Caco-2 (cell line): ENCODE data around the gene MACROD2. TPM values are rescaled to one million over a fixed set of nuclear protein-coding genes. Genes with fewer than 3 reads are reported as not detected.

Experiments
- BruUV-seq: library from RNA; stranded (reverse); fragments of 400-500 nt; replicated peaks from 2 replicates; lab custom pipeline; 2021; lab: Mats Ljungman, UMichigan
- CTCF ChIA-PET: fragments of 300-600 bp; sonication (Branson Sonifier 250); formaldehyde crosslinking; loops from one replicate; lab custom pipeline; 2022; ENCODE audit warnings: antibody characterized with exemption; lab: Charles Lee
- POLR2A ChIA-PET: fragments of 300-600 bp; sonication (Branson Sonifier 250); formaldehyde crosslinking; loops from one replicate; lab custom pipeline; 2022; ENCODE audit warnings: antibody characterized with exemption; lab: Charles Lee
- DNase-seq, 2 experiments: peaks; one replicate each; pipeline versions ENCODE4 v3.0.0 to v3.0.0-alpha.2; 2020 to 2022
- H3K27me3 ChIP-seq: replicated peaks from 2 replicates; pipeline ENCODE4 v1.6.0; 2011; ENCODE audit warnings: low read length; ENCODE audit not compliant: control insufficient read depth, insufficient read depth
- H3K36me3 ChIP-seq: 2 replicates; pipeline ENCODE4 v1.5.1; 2011; ENCODE audit warnings: low read length; ENCODE audit not compliant: control insufficient read depth, insufficient read depth
- H3K4me1 ChIP-seq: fragments of 250-450 bp; sonication (Bioruptor Pico); 2 replicates; pipeline ENCODE4 v1.5.1; 2020; ENCODE audit warnings: mild to moderate bottlenecking
- H3K4me3 ChIP-seq: 2 replicates; pipeline ENCODE4 v1.5.1; 2011; ENCODE audit warnings: low read depth, mild to moderate bottlenecking, control low read depth, low read length
- H3K9me3 ChIP-seq: fragments of 250-450 bp; sonication (Bioruptor Pico); 2 replicates; pipeline ENCODE4 v1.5.1; 2020; ENCODE audit warnings: mild to moderate bottlenecking, moderate library complexity
- H3K27ac Mint-ChIP-seq: one replicate; pipeline ENCODE4 v1.8.0; 2022; ENCODE audit warnings: mixed read lengths; ENCODE audit not compliant: unreplicated experiment
- H3K27me3 Mint-ChIP-seq: one replicate; pipeline ENCODE4 v1.8.0; 2022; ENCODE audit warnings: mixed read lengths; ENCODE audit not compliant: insufficient read depth, unreplicated experiment
- H3K36me3 Mint-ChIP-seq: one replicate; pipeline ENCODE4 v1.8.0; 2022; ENCODE audit warnings: mild to moderate bottlenecking, mixed read lengths; ENCODE audit not compliant: insufficient read depth, unreplicated experiment
- H3K4me1 Mint-ChIP-seq: one replicate; pipeline ENCODE4 v1.8.0; 2022; ENCODE audit warnings: low read depth, mixed read lengths; ENCODE audit not compliant: unreplicated experiment
- H3K4me3 Mint-ChIP-seq: one replicate; pipeline ENCODE4 v1.8.0; 2022; ENCODE audit warnings: mild to moderate bottlenecking, moderate library complexity, mixed read lengths; ENCODE audit not compliant: unreplicated experiment
- H3K9me3 Mint-ChIP-seq: one replicate; pipeline ENCODE4 v1.8.0; 2022; ENCODE audit warnings: mixed read lengths; ENCODE audit not compliant: unreplicated experiment
- CTCF ChIP-seq, 2 experiments: fragments of 200-600 bp in 1 of 2; IDR thresholded peaks; 1 replicate in 1 of 2; 2 replicates in 1 of 2; pipeline versions ENCODE4 v1.5.1 to v1.8.0; 2011 to 2022; ENCODE audit warnings: antibody characterized with exemption in 1 of 2, control low read depth in 1 of 2, inconsistent platforms in 1 of 2, low read depth in 1 of 2, low read length in 1 of 2, mild to moderate bottlenecking in 1 of 2, moderate library complexity in 1 of 2; ENCODE audit not compliant: insufficient read depth in 1 of 2, severe bottlenecking in 1 of 2, unreplicated experiment in 1 of 2
- intact Hi-C: fragments of 100-400 bp; cut with micrococcal nuclease; formaldehyde crosslinking; loops from one replicate; pipeline ENCODE4 v1.10.0; 2022; ENCODE audit not compliant: unreplicated experiment
- total RNA-seq: library from RNA; stranded (reverse); gene quantifications from 2 replicates; pipeline ENCODE4 v1.2.3, GENCODE V29; 2022

The MACROD2 gene
- total RNA-seq, 1 experiment from 2014 or later, result 6.4 TPM

DNA sequence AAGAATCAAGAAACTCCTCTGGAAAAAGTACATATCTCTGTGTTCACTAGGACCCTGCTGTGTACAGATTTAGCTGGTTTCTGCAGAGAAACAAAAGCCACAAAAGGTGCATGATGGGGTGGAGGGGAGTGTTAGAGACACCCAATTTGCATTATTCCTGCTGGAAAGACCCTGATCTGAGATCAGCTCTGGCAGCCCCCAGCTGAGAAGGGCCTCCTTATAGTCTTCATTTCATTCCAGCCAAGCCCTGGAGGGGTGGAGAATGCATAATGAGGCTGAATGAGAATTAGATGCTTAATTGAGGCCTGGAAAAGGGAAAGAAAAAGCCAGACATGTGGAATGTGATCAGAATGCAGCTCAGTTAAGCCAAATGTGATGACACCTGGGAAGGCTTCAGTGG, 2032.4 kb downstream of the MACROD2 start:
- no peaks in the 10 kb centered on the region for H3K9me3 ChIP-seq
- H3K4me3 Mint-ChIP-seq, result no peak overlapping the region
- TF ChIP-seq CTCF (IDR thresholded peaks at IDR 0.05; ENCODE audit: insufficient read depth in 1 of 2, low read depth in 1 of 2, low read length in 1 of 2, severe bottlenecking in 1 of 2, unreplicated experiment in 1 of 2), result no peak
- DNase-seq, result no peak
- POLR2A ChIA-PET, result no interaction called here
- no peak overlapping the region for H3K4me3 ChIP-seq
- H3K27me3 Mint-ChIP-seq, result peaks cover 18% of the 10 kb centered on the region
- CTCF ChIA-PET, result no interaction called here
- H3K36me3 Mint-ChIP-seq, result no peaks in the 10 kb centered on the region
- H3K27me3 ChIP-seq, result no peaks in the 10 kb centered on the region
- H3K4me1 ChIP-seq, result no peaks in the 10 kb centered on the region
- H3K36me3 ChIP-seq, result no peaks in the 10 kb centered on the region
- BruUV-seq, result no TSS peak
- H3K27ac Mint-ChIP-seq, result no peak overlapping the region
- no peaks in the 10 kb centered on the region for H3K9me3 Mint-ChIP-seq
- no peaks in the 10 kb centered on the region for H3K4me1 Mint-ChIP-seq
- intact Hi-C loops, result no loop called here

GRCh38 chr20:16028923-16029322, 2033.6 kb downstream of the MACROD2 start:
- H3K4me1 Mint-ChIP-seq, result no peaks in the 10 kb centered on the region
- intact Hi-C loops, result no loop called here
- H3K4me1 ChIP-seq, result no peaks in the 10 kb centered on the region
- no peak for DNase-seq
- H3K9me3 Mint-ChIP-seq, result no peaks in the 10 kb centered on the region
- no peaks in the 10 kb centered on the region for H3K36me3 ChIP-seq
- H3K27me3 ChIP-seq, result no peaks in the 10 kb centered on the region
- no peaks in the 10 kb centered on the region for H3K9me3 ChIP-seq
- no peak for TF ChIP-seq CTCF (IDR thresholded peaks at IDR 0.05; ENCODE audit: insufficient read depth in 1 of 2, low read depth in 1 of 2, low read length in 1 of 2, severe bottlenecking in 1 of 2, unreplicated experiment in 1 of 2)
- H3K36me3 Mint-ChIP-seq, result no peaks in the 10 kb centered on the region
- H3K27me3 Mint-ChIP-seq, result peaks cover 18% of the 10 kb centered on the region
- H3K4me3 Mint-ChIP-seq, result no peak overlapping the region
- no TSS peak for BruUV-seq
- H3K27ac Mint-ChIP-seq, result no peak overlapping the region
- CTCF ChIA-PET, result no interaction called here
- POLR2A ChIA-PET, result no interaction called here
- no peak overlapping the region for H3K4me3 ChIP-seq

GRCh38 chr20:16030253-16030652, 2034.9 kb downstream of the MACROD2 start:
- no peaks in the 10 kb centered on the region for H3K9me3 ChIP-seq
- no TSS peak for BruUV-seq

More at GRCh38 chr20:16030253-16030652, 2034.9 kb downstream of the MACROD2 start:
- Mint-ChIP-seq H3K4me1 (no peaks in the 10 kb centered on the region), H3K27me3 (peaks cover 18% of the 10 kb centered on the region), H3K36me3 (no peaks in the 10 kb centered on the region), H3K4me3 (no peak overlapping the region), H3K27ac (no peak overlapping the region), H3K9me3 (no peaks in the 10 kb centered on the region)
- Histone ChIP-seq H3K27me3 (no peaks in the 10 kb centered on the region), H3K36me3 (no peaks in the 10 kb centered on the region), H3K4me1 (no peaks in the 10 kb centered on the region), H3K4me3 (no peak overlapping the region)
- intact Hi-C loops, result no loop called here
- CTCF ChIA-PET, result no interaction called here
- TF ChIP-seq CTCF (IDR thresholded peaks at IDR 0.05; ENCODE audit: insufficient read depth in 1 of 2, low read depth in 1 of 2, low read length in 1 of 2, severe bottlenecking in 1 of 2, unreplicated experiment in 1 of 2), result no peak
- DNase-seq, result no peak
- POLR2A ChIA-PET, result no interaction called here
